AG09319 (cell line): ENCODE data around the gene NIFK.
"Not testable (repeated sequence)": the region's sequence is repeated elsewhere in the genome, so short reads cannot be mapped to it uniquely, and the experiment has no call there.

Experiments
- DNase-seq: peaks from one replicate; pipeline ENCODE4 v3.0.0-alpha.2; 2010; ENCODE audit warnings: low read depth; ENCODE audit errors: extremely low read depth
- CTCF ChIP-seq: IDR thresholded peaks from 2 replicates; pipeline ENCODE4 v1.5.1; 2011; ENCODE audit warnings: low read depth, mild to moderate bottlenecking, inconsistent platforms, low read length, moderate library complexity

The NIFK gene

GRCh38 chr2:121699421-121700333 lies 37.0 kb downstream of the NIFK start:
- no peak for TF ChIP-seq CTCF
- DNase-seq, result no peak

- TF ChIP-seq CTCF, result no peak
Measured at GRCh38 chr2:121698318-121698930, 38.3 kb downstream of the NIFK start.

GRCh38 chr2:121697108-121697631 lies 39.5 kb downstream of the NIFK start:
- DNase-seq, result no peak
- TF ChIP-seq CTCF, result no peak

More at GRCh38 chr2:121698318-121698930, 38.3 kb downstream of the NIFK start:
- DNase-seq, result no peak

- TF ChIP-seq CTCF, result no peak
- DNase-seq, result no peak
Measured at GRCh38 chr2:121696410-121696930, 40.2 kb downstream of the NIFK start.

GRCh38 chr2:121695171-121695451 lies 41.6 kb downstream of the NIFK start:
- no peak for DNase-seq
- no peak for TF ChIP-seq CTCF

GRCh38 chr2:121694398-121695170 lies 42.1 kb downstream of the NIFK start:
- no peak for TF ChIP-seq CTCF
- DNase-seq, result no peak

GRCh38 chr2:121690572-121690971 lies 46.1 kb downstream of the NIFK start:
- not testable (repeated sequence) for DNase-seq
